Ovary (tissue), 9 donors: Measurements from ENCODE around the gene CD9. TPM values are rescaled to one million over a fixed set of nuclear protein-coding genes. Genes with fewer than 3 reads are reported as not detected.

ENCODE experiments used
- DNase-seq, 5 donors: peaks; one replicate each; pipeline ENCODE4 v3.0.0-alpha.2; 2019 to 2020
- H3K27ac ChIP-seq, 2 donors: fragments of 200-600 bp; one replicate each; pipeline versions ENCODE4 v1.5.1 to v1.8.0; 2019 to 2022
- H3K27me3 ChIP-seq: fragments of 200-600 bp; one replicate; pipeline ENCODE4 v1.8.0; 2022
- H3K36me3 ChIP-seq: fragments of 200-600 bp; sonication (generic); one replicate; pipeline ENCODE4 v1.5.1; 2019
- H3K4me1 ChIP-seq: one replicate; pipeline ENCODE4 v1.8.1; 2013; ENCODE audit warnings: mild to moderate bottlenecking, moderate library complexity; ENCODE audit not compliant: insufficient read depth
- H3K4me3 ChIP-seq: fragments of 200-600 bp; sonication (generic); one replicate; pipeline ENCODE4 v1.5.1; 2017
- H3K9me3 ChIP-seq, 2 donors: fragments of 200-600 bp in 1 of 2; sonication (generic) in 1 of 2; one replicate each; pipeline versions ENCODE4 v1.5.1 to v1.8.1; 2013 to 2019; ENCODE audit warnings: mild to moderate bottlenecking in 1 of 2, moderate library complexity in 1 of 2
- CTCF ChIP-seq, 3 donors: fragments of 450-650 bp in 2 of 3; fragments of 200-600 bp in 1 of 3; IDR thresholded peaks; one replicate each; pipeline versions ENCODE4 v1.5.1 to v1.8.0; 2016 to 2022; ENCODE audit warnings: antibody characterized with exemption in 3 of 3, mild to moderate bottlenecking in 1 of 3
- EP300 ChIP-seq: sonication (generic); formaldehyde crosslinking; IDR thresholded peaks from one replicate; pipeline ENCODE4 v1.6.1; 2017; ENCODE audit warnings: antibody characterized with exemption
- POLR2A ChIP-seq: fragments of 450-650 bp; IDR thresholded peaks from one replicate; pipeline ENCODE4 v1.6.1; 2017; ENCODE audit warnings: antibody characterized with exemption, mild to moderate bottlenecking, moderate library complexity
- WGBS, 3 donors: extraction: QIAGEN DNeasy Blood & Tissue Kit in 1 of 3; methylation state at CpG; one replicate each; pipeline versions ENCODE4 v1.1.5 to v1.1.7; 2013 to 2017; 5-methylcytosine and 5-hydroxymethylcytosine counted together
- intact Hi-C, 4 donors: fragments of 100-400 bp; cut with DNase I; formaldehyde crosslinking; loops; one replicate each; pipeline versions ENCODE4 v1.11.0 to v1.15.1; 2022 to 2023
- polyA plus RNA-seq, 2 donors: library from polyadenylated mRNA; stranded (reverse); fragments of 200-250 nt in 1 of 2; fragments of 350-450 nt in 1 of 2; fragmentation: Illumina TruSeq in 1 of 2; extraction: RNeasy Lipid Tissue Mini Kit (QIAGEN cat#74804) in 1 of 2; gene quantifications; one replicate each; pipeline ENCODE4 v1.2.3, GENCODE V29; 2013 to 2014
- total RNA-seq, 7 donors: library from RNA; depleted of rRNA in 2 of 7; stranded (reverse); fragments of >200 nt in 2 of 7; fragmentation: NEBNext Ultra II Directional in 3 of 7; extraction: Animal tissue kit (Norgen Biotek cat#: 25700) in 3 of 7; gene quantifications; one replicate each; pipeline versions ENCODE4 v1.1.0 to v1.2.4, GENCODE V29; 2016 to 2023
- donor health status: DM: no; HTN: no; CAD: no; lungs with moderate emphysema.
- donor health status: DM: no; HTN: no; CAD: no.
- donor health status: Bipolar disorder and iron deficiency.
- donor health status: DM: yes; HTN: yes; CAD: no.
- donor health status: DM: no; HTN: no; CAD: no.
- donor health status: DM: yes; HTN: yes; CAD: no.

The CD9 gene
- total and polyA plus RNA-seq, 9 donors: 23.9 to 372 (median 60.7) TPM

GRCh38 chr12:6182279-6182898 is 17.8 kb upstream of the CD9 start:
- H3K36me3 ChIP-seq: no peaks in the 10 kb centered on the region
- H3K4me3 ChIP-seq: no peak overlapping the region
- peak overlapping the region; percentile 60 to 68 for H3K27ac ChIP-seq
- intact Hi-C loops: no loop called here
- peaks cover 19% of the 10 kb centered on the region for H3K4me1 ChIP-seq
- TF ChIP-seq CTCF (IDR thresholded peaks at IDR 0.05) (no peak), EP300 (no peak), POLR2A (no peak)
- DNase-seq: peak; percentile 58 to 79 (median 72)
- H3K27me3 ChIP-seq: no peaks in the 10 kb centered on the region
- H3K9me3 ChIP-seq: no peaks in the 10 kb centered on the region
- WGBS, 3 donors: 27 to 29% (median 29%) methylated on average over 19 of the region's 19 CpGs

GRCh38 chr12:6183689-6184428 is 16.3 kb upstream of the CD9 start:
- H3K36me3 ChIP-seq: no peaks in the 10 kb centered on the region
- H3K4me3 ChIP-seq: no peak overlapping the region
- H3K27me3 ChIP-seq: no peaks in the 10 kb centered on the region
- no peaks in the 10 kb centered on the region for H3K9me3 ChIP-seq
- 55 to 72% (median 63%) methylated on average over 7 of the region's 7 CpGs for WGBS, 3 donors
- intact Hi-C loops: no loop called here
- TF ChIP-seq CTCF (IDR thresholded peaks at IDR 0.05) (no peak), EP300 (no peak)
- peak in 1 of 5 donors; percentile 20 for DNase-seq
- no peak overlapping the region for H3K27ac ChIP-seq
- peaks cover 19% of the 10 kb centered on the region for H3K4me1 ChIP-seq

- no peak overlapping the region for H3K27ac ChIP-seq
- TF ChIP-seq POLR2A (no peak), EP300 (no peak), CTCF (IDR thresholded peaks at IDR 0.05) (no peak)
- H3K36me3 ChIP-seq: no peaks in the 10 kb centered on the region
- WGBS, 3 donors: 78 to 85% (median 80%) methylated on average over 13 of the region's 13 CpGs
- DNase-seq: no peak
- no peak overlapping the region for H3K4me3 ChIP-seq
- peaks cover 11% of the 10 kb centered on the region for H3K4me1 ChIP-seq
- intact Hi-C loops: no loop called here
- no peaks in the 10 kb centered on the region for H3K27me3 ChIP-seq
- no peaks in the 10 kb centered on the region for H3K9me3 ChIP-seq
Observed at GRCh38 chr12:6185961-6186827, 14.0 kb upstream of the CD9 start.

GRCh38 chr12:6187948-6188793 is 12.0 kb upstream of the CD9 start:
- intact Hi-C loops: no loop called here
- Histone ChIP-seq H3K4me1 (no peaks in the 10 kb centered on the region), H3K27me3 (no peaks in the 10 kb centered on the region), H3K36me3 (no peaks in the 10 kb centered on the region), H3K9me3 (no peaks in the 10 kb centered on the region), H3K4me3 (no peak overlapping the region), H3K27ac (no peak overlapping the region)
- TF ChIP-seq CTCF (IDR thresholded peaks at IDR 0.05) (no peak), EP300 (no peak), POLR2A (no peak)
- no peak for DNase-seq
- 83 to 89% (median 88%) methylated on average over 8 of the region's 8 CpGs for WGBS, 3 donors
